Upper lobe of right lung (tissue), 1 donor: Measurements from ENCODE around the gene TOP1. TPM values are rescaled to one million over a fixed set of nuclear protein-coding genes. Genes with fewer than 3 reads are reported as not detected.
"Not testable (repeated sequence)": the region's sequence is repeated elsewhere in the genome, so short reads cannot be mapped to it uniquely, and the experiment has no call there.

Experiments
- ATAC-seq: fragments of 200-7000 bp; cut with Tn5 transposase; one replicate; pipeline ENCODE4 v1.9.1; 2020; ENCODE audit warnings: mild to moderate bottlenecking, moderate library complexity
- DNase-seq: peaks from one replicate; pipeline ENCODE4 v3.0.0-alpha.2; 2020
- H3K27ac ChIP-seq: fragments of 200-600 bp; one replicate; pipeline ENCODE4 v1.8.0; 2022
- H3K27me3 ChIP-seq: fragments of 200-600 bp; one replicate; pipeline ENCODE4 v1.8.0; 2022; ENCODE audit warnings: mild to moderate bottlenecking
- H3K36me3 ChIP-seq: fragments of 200-600 bp; one replicate; pipeline ENCODE4 v1.8.0; 2022
- H3K4me1 ChIP-seq: fragments of 200-600 bp; one replicate; pipeline ENCODE4 v1.8.0; 2022
- H3K4me3 ChIP-seq: fragments of 200-600 bp; one replicate; pipeline ENCODE4 v1.8.0; 2022; ENCODE audit warnings: mild to moderate bottlenecking
- H3K9me3 ChIP-seq: fragments of 200-600 bp; one replicate; pipeline ENCODE4 v1.8.0; 2022
- CTCF ChIP-seq: fragments of 200-600 bp; IDR thresholded peaks from one replicate; pipeline ENCODE4 v1.8.0; 2022; ENCODE audit warnings: antibody characterized with exemption
- intact Hi-C: fragments of 100-400 bp; cut with DNase I; formaldehyde crosslinking; loops from one replicate; pipeline ENCODE4 v1.11.0; 2022
- total RNA-seq: library from RNA; stranded (reverse); fragmentation: NEBNext Ultra II Directional; extraction: Animal tissue kit (Norgen Biotek cat#: 25700); gene quantifications from one replicate; pipeline ENCODE4 v1.2.1, GENCODE V29; 2021
- donor health status: DM: no; HTN: yes; CAD: no; lungs with severe emphysema.

Gene TOP1
- total RNA-seq, 1 donor from 2014 or later: 67.6 TPM

- TF ChIP-seq CTCF: no peak
- H3K27ac ChIP-seq: no peak overlapping the region
Observed at GRCh38 chr20:41000628-41001027, 28.0 kb upstream of the TOP1 start.

GRCh38 chr20:41001497-41001896 is 27.1 kb upstream of the TOP1 start:
- ATAC-seq (no peak), DNase-seq (no peak)
- Histone ChIP-seq H3K4me3 (no peak overlapping the region), H3K27me3 (no peaks in the 10 kb centered on the region), H3K4me1 (peaks cover 42% of the 10 kb centered on the region), H3K27ac (no peak overlapping the region), H3K36me3 (no peaks in the 10 kb centered on the region), H3K9me3 (no peaks in the 10 kb centered on the region)
- intact Hi-C loops: no loop called here
- no peak for TF ChIP-seq CTCF

More at GRCh38 chr20:41000628-41001027, 28.0 kb upstream of the TOP1 start:
- no peaks in the 10 kb centered on the region for H3K36me3 ChIP-seq
- no peak overlapping the region for H3K4me3 ChIP-seq
- ATAC-seq (no peak), DNase-seq (no peak)
- intact Hi-C loops: no loop called here
- H3K9me3 ChIP-seq: no peaks in the 10 kb centered on the region
- H3K4me1 ChIP-seq: peaks cover 35% of the 10 kb centered on the region
- H3K27me3 ChIP-seq: no peaks in the 10 kb centered on the region

GRCh38 chr20:41002842-41003142 is 25.8 kb upstream of the TOP1 start:
- intact Hi-C loops: no loop called here
- no peak for ATAC-seq
- no peak for TF ChIP-seq CTCF
- Histone ChIP-seq H3K27me3 (no peaks in the 10 kb centered on the region), H3K27ac (peak overlapping the region; percentile 99), H3K4me1 (peaks cover 50% of the 10 kb centered on the region), H3K36me3 (no peaks in the 10 kb centered on the region), H3K9me3 (no peaks in the 10 kb centered on the region), H3K4me3 (no peak overlapping the region)
- DNase-seq: no peak

GRCh38 chr20:41003143-41003935 is 25.3 kb upstream of the TOP1 start:
- TF ChIP-seq CTCF: no peak
- H3K4me3 ChIP-seq: peak overlapping the region; percentile 24
- intact Hi-C loops: no loop called here
- H3K9me3 ChIP-seq: no peaks in the 10 kb centered on the region
- H3K27me3 ChIP-seq: no peaks in the 10 kb centered on the region
- no peaks in the 10 kb centered on the region for H3K36me3 ChIP-seq
- peak; percentile 87 for ATAC-seq
- peaks cover 55% of the 10 kb centered on the region for H3K4me1 ChIP-seq
- H3K27ac ChIP-seq: peak overlapping the region; percentile 99
- DNase-seq: peak; percentile 75

- H3K4me3 ChIP-seq: peak overlapping the region; percentile 24
- peak overlapping the region; percentile 99 for H3K27ac ChIP-seq
- peaks cover 58% of the 10 kb centered on the region for H3K4me1 ChIP-seq
- H3K27me3 ChIP-seq, H3K36me3 ChIP-seq, H3K9me3 ChIP-seq, ATAC-seq, intact Hi-C loops: not testable (repeated sequence)
- peak; percentile 10 for DNase-seq
Observed at GRCh38 chr20:41003936-41004294, 24.7 kb upstream of the TOP1 start.

GRCh38 chr20:41004531-41005360 is 23.9 kb upstream of the TOP1 start:
- no peaks in the 10 kb centered on the region for H3K36me3 ChIP-seq
- H3K27ac ChIP-seq: peak overlapping the region; percentile 99
- DNase-seq: peak; percentile 22
- H3K4me3 ChIP-seq: peak overlapping the region; percentile 14
- H3K9me3 ChIP-seq: no peaks in the 10 kb centered on the region
- TF ChIP-seq CTCF: no peak
- peaks cover 58% of the 10 kb centered on the region for H3K4me1 ChIP-seq
- no peak for ATAC-seq
- H3K27me3 ChIP-seq: no peaks in the 10 kb centered on the region
- intact Hi-C loops: no loop called here
